GM23338 (cell line): ENCODE data around the gene RNH1. TPM values are rescaled to one million over a fixed set of nuclear protein-coding genes. Genes with fewer than 3 reads are reported as not detected.

Experiments used
- ATAC-seq: fragments of 200-7000 bp; cut with Tn5 transposase; 3 replicates; pipeline ENCODE4 v1.9.1; 2020
- DNase-seq: peaks from one replicate; pipeline ENCODE4 v3.0.0-alpha.2; 2015; ENCODE audit warnings: low spot score
- H2AFZ ChIP-seq: fragments of 200-600 bp; sonication (generic); 2 replicates; pipeline ENCODE4 v1.8.0; 2016; ENCODE audit warnings: antibody characterized with exemption, mild to moderate bottlenecking, moderate library complexity
- H3F3A ChIP-seq: fragments of 200-600 bp; sonication (generic); replicated peaks from 2 replicates; pipeline ENCODE4 v1.8.0; 2017; ENCODE audit warnings: antibody characterized with exemption, mixed run types, low read depth
- H3K27ac ChIP-seq: fragments of 200-600 bp; sonication (generic); 2 replicates; pipeline ENCODE4 v1.6.1; 2016; ENCODE audit warnings: low read depth
- H3K27me3 ChIP-seq: fragments of 200-600 bp; sonication (generic); 2 replicates; pipeline ENCODE4 v1.8.0; 2016; ENCODE audit warnings: mild to moderate bottlenecking, mixed run types, moderate library complexity; ENCODE audit not compliant: insufficient read depth
- H3K36me3 ChIP-seq: fragments of 200-600 bp; sonication (generic); 2 replicates; pipeline ENCODE4 v1.8.0; 2016; ENCODE audit warnings: mild to moderate bottlenecking; ENCODE audit not compliant: insufficient read depth
- H3K4me1 ChIP-seq: fragments of 200-600 bp; sonication (generic); 2 replicates; pipeline ENCODE4 v1.8.0; 2016; ENCODE audit warnings: mild to moderate bottlenecking, moderate library complexity; ENCODE audit not compliant: insufficient read depth
- H3K4me2 ChIP-seq: fragments of 200-600 bp; sonication (generic); 2 replicates; pipeline ENCODE4 v1.7.1; 2017; ENCODE audit warnings: mixed run types
- H3K4me3 ChIP-seq: fragments of 200-600 bp; sonication (generic); 2 replicates; pipeline ENCODE4 v1.6.1; 2016; ENCODE audit warnings: mixed run types
- H3K79me2 ChIP-seq: fragments of 200-600 bp; sonication (generic); replicated peaks from 2 replicates; pipeline ENCODE4 v1.8.0; 2017; ENCODE audit warnings: mild to moderate bottlenecking; ENCODE audit not compliant: insufficient read depth
- H3K9me2 ChIP-seq: fragments of 200-600 bp; sonication (generic); 2 replicates; pipeline ENCODE4 v1.8.0; 2017; ENCODE audit not compliant: insufficient read depth
- H4K20me1 ChIP-seq: fragments of 200-600 bp; sonication (generic); replicated peaks from 2 replicates; pipeline ENCODE4 v1.8.0; 2017; ENCODE audit warnings: mild to moderate bottlenecking; ENCODE audit not compliant: insufficient read depth
- H3K27ac Mint-ChIP-seq: 2 replicates; pipeline ENCODE4 v1.8.0; 2020; ENCODE audit warnings: inconsistent platforms, mild to moderate bottlenecking, moderate library complexity, mixed read lengths
- H3K27me3 Mint-ChIP-seq: 3 replicates; pipeline ENCODE4 v1.8.0; 2022; ENCODE audit warnings: low read depth, mild to moderate bottlenecking, moderate library complexity, mixed read lengths, inconsistent platforms; ENCODE audit not compliant: insufficient read depth, poor library complexity
- H3K36me3 Mint-ChIP-seq: 3 replicates; pipeline ENCODE4 v1.8.0; 2021; ENCODE audit warnings: low read depth, mild to moderate bottlenecking, inconsistent platforms, moderate library complexity, mixed read lengths
- H3K4me1 Mint-ChIP-seq: 3 replicates; pipeline ENCODE4 v1.8.0; 2020; ENCODE audit warnings: mild to moderate bottlenecking, inconsistent platforms, mixed read lengths
- H3K4me3 Mint-ChIP-seq: 3 replicates; pipeline ENCODE4 v1.8.0; 2021; ENCODE audit warnings: moderate library complexity, mild to moderate bottlenecking, inconsistent platforms, mixed read lengths
- H3K9me3 Mint-ChIP-seq: 3 replicates; pipeline ENCODE4 v1.8.0; 2020; ENCODE audit warnings: moderate library complexity, mild to moderate bottlenecking, inconsistent platforms, mixed read lengths
- CREB1 ChIP-seq: fragments of 250-450 bp; sonication (Bioruptor Pico); IDR thresholded peaks from 2 replicates; pipeline ENCODE4 v1.5.0; 2020; ENCODE audit warnings: low read depth, mild to moderate bottlenecking, moderate library complexity
- CTCF ChIP-seq, 2 experiments: fragments of 200-600 bp in 1 of 2; sonication (generic) in 1 of 2; conservative IDR thresholded peaks; 2 replicates each; pipeline versions ENCODE4 v1.5.1 to v1.6.1; 2016 to 2017; ENCODE audit warnings: antibody characterized with exemption in 2 of 2, low read depth in 2 of 2, mild to moderate bottlenecking in 2 of 2, moderate library complexity in 1 of 2
- EZH2 ChIP-seq: fragments of 200-600 bp; sonication (generic); IDR thresholded peaks from one replicate; pipeline ENCODE4 v1.8.0; 2017; ENCODE audit warnings: antibody characterized with exemption, mild to moderate bottlenecking, low read depth; ENCODE audit not compliant: unreplicated experiment
- EZH2phosphoT487 ChIP-seq: fragments of 200-600 bp; sonication (generic); IDR thresholded peaks from one replicate; pipeline ENCODE4 v1.8.1; 2018; ENCODE audit warnings: antibody characterized with exemption; ENCODE audit not compliant: unreplicated experiment
- JUNB ChIP-seq: IDR thresholded peaks from one replicate; pipeline ENCODE4 v1.6.1; 2016; ENCODE audit warnings: antibody characterized with exemption; ENCODE audit not compliant: unreplicated experiment
- NANOG ChIP-seq: IDR thresholded peaks from 2 replicates; pipeline ENCODE4 v1.6.1; 2016; ENCODE audit warnings: antibody characterized with exemption, borderline replicate concordance
- POLR2AphosphoS5 ChIP-seq: IDR thresholded peaks from 2 replicates; pipeline ENCODE4 v1.6.1; 2016; ENCODE audit warnings: antibody characterized with exemption, low read depth
- STAT1 ChIP-seq: IDR thresholded peaks from one replicate; pipeline ENCODE4 v1.6.1; 2016; ENCODE audit warnings: antibody characterized with exemption; ENCODE audit not compliant: unreplicated experiment
- ZNF114 ChIP-seq: fragments of 250-450 bp; sonication (Bioruptor Pico); IDR thresholded peaks from 2 replicates; pipeline ENCODE4 v1.5.0; 2020; ENCODE audit warnings: mild to moderate bottlenecking, moderate library complexity
- ZNF331 ChIP-seq: fragments of 250-450 bp; sonication (Bioruptor Pico); IDR thresholded peaks from 2 replicates; pipeline ENCODE4 v1.5.0; 2020; ENCODE audit warnings: low read depth, mild to moderate bottlenecking, moderate library complexity
- ZNF462 ChIP-seq: fragments of 250-450 bp; sonication (Bioruptor Pico); IDR thresholded peaks from 2 replicates; pipeline ENCODE4 v1.5.0; 2020; ENCODE audit warnings: mild to moderate bottlenecking, moderate library complexity
- polyA plus RNA-seq: library from polyadenylated mRNA; unstranded; fragments of >200 nt; fragmentation: Nextera tagmentation; extraction: Ambion mirVana; gene quantifications from 2 replicates; pipeline ENCODE4 v1.2.1, GENCODE V29; 2016
- total RNA-seq: library from RNA; depleted of rRNA; stranded (reverse); fragments of >200 nt; shearing (Covaris generic); gene quantifications from 2 replicates; pipeline ENCODE4 v1.2.3, GENCODE V29; 2014
- TF ChIP-seq, protein P1 (sequence below): IDR thresholded peaks from one replicate; pipeline ENCODE4 v1.6.1; 2018; ENCODE audit warnings: antibody characterized with exemption; ENCODE audit not compliant: unreplicated experiment

The RNH1 gene
- total and polyA plus RNA-seq, 2 experiments from 2014 or later: 33.3 to 56.3 TPM

- TF ChIP-seq ZNF462 (CRISPR knock-in tag): no peak
- no peak for TF ChIP-seq CREB1 (CRISPR knock-in tag)
Measured at GRCh38 chr11:532527-532985, 25.5 kb upstream of the RNH1 start (continued).

- Histone ChIP-seq H3K36me3 (no peaks in the 10 kb centered on the region), H3F3A (peaks cover 10% of the 10 kb centered on the region), H3K27ac (no peak overlapping the region), H3K27me3 (peaks cover 9% of the 10 kb centered on the region; the same call in 1 of the 2 replicates), H3K4me1 (no peaks in the 10 kb centered on the region), H3K4me2 (no peak overlapping the region), H3K9me2 (no peaks in the 10 kb centered on the region), H4K20me1 (0 out of 2 replicates have a peak, but pooled peaks cover 2% of the 10 kb centered on the region), H3K4me3 (no peak overlapping the region), H3K79me2 (no peaks in the 10 kb centered on the region; the same call in 1 of the 2 replicates), H2AFZ (no peak overlapping the region)
- H3K4me3 Mint-ChIP-seq: no peak overlapping the region
- DNase-seq: no peak
- peaks cover 3% of the 10 kb centered on the region; the same call in 2 of the 3 replicates for H3K4me1 Mint-ChIP-seq
- peaks cover 8% of the 10 kb centered on the region for H3K27me3 Mint-ChIP-seq
- no peak for ATAC-seq
- peaks cover 10% of the 10 kb centered on the region; the same call in 2 of the 3 replicates for H3K36me3 Mint-ChIP-seq
- no peak overlapping the region for H3K27ac Mint-ChIP-seq
- peaks cover 2% of the 10 kb centered on the region; the same call in 2 of the 3 replicates for H3K9me3 Mint-ChIP-seq
- TF ChIP-seq CTCF (conservative IDR thresholded peaks at IDR 0.05; ENCODE audit: low read depth in 2 of 2) (no peak), NANOG (no peak), STAT1 (no peak), ZNF114 (no peak), EZH2phosphoT487 (no peak), JUNB (no peak), CREB1 (CRISPR knock-in tag) (no peak), EZH2 (no peak), ZNF331 (CRISPR knock-in tag) (no peak), POLR2AphosphoS5 (no peak)
- TF ChIP-seq, protein P1, sequence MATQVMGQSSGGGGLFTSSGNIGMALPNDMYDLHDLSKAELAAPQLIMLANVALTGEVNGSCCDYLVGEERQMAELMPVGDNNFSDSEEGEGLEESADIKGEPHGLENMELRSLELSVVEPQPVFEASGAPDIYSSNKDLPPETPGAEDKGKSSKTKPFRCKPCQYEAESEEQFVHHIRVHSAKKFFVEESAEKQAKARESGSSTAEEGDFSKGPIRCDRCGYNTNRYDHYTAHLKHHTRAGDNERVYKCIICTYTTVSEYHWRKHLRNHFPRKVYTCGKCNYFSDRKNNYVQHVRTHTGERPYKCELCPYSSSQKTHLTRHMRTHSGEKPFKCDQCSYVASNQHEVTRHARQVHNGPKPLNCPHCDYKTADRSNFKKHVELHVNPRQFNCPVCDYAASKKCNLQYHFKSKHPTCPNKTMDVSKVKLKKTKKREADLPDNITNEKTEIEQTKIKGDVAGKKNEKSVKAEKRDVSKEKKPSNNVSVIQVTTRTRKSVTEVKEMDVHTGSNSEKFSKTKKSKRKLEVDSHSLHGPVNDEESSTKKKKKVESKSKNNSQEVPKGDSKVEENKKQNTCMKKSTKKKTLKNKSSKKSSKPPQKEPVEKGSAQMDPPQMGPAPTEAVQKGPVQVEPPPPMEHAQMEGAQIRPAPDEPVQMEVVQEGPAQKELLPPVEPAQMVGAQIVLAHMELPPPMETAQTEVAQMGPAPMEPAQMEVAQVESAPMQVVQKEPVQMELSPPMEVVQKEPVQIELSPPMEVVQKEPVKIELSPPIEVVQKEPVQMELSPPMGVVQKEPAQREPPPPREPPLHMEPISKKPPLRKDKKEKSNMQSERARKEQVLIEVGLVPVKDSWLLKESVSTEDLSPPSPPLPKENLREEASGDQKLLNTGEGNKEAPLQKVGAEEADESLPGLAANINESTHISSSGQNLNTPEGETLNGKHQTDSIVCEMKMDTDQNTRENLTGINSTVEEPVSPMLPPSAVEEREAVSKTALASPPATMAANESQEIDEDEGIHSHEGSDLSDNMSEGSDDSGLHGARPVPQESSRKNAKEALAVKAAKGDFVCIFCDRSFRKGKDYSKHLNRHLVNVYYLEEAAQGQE: no peak
Measured at GRCh38 chr11:531919-532526, 25.0 kb upstream of the RNH1 start.
